Left renal pelvis (tissue), 4 donors: ENCODE results near the gene CHST11. TPM values are rescaled to one million over a fixed set of nuclear protein-coding genes. Genes with fewer than 3 reads are reported as not detected.
"Not testable (repeated sequence)": the region's sequence is repeated elsewhere in the genome, so short reads cannot be mapped to it uniquely, and the experiment has no call there.

Source experiments
- DNase-seq, 4 donors: peaks; one replicate each; pipeline ENCODE4 v3.0.0-alpha.2; 2013; ENCODE audit warnings: low read depth in 4 of 4, low spot score in 3 of 4
- polyA plus RNA-seq, 4 donors: library from polyadenylated mRNA; unstranded; fragments of 120-200 nt; gene quantifications; one replicate each; pipeline ENCODE4 v1.2.1, GENCODE V29; 2013; ENCODE audit not compliant: insufficient read length in 4 of 4

The CHST11 gene
- polyA plus RNA-seq, 4 donors = 4.1 to 7.7 (median 6.9) TPM

DNA sequence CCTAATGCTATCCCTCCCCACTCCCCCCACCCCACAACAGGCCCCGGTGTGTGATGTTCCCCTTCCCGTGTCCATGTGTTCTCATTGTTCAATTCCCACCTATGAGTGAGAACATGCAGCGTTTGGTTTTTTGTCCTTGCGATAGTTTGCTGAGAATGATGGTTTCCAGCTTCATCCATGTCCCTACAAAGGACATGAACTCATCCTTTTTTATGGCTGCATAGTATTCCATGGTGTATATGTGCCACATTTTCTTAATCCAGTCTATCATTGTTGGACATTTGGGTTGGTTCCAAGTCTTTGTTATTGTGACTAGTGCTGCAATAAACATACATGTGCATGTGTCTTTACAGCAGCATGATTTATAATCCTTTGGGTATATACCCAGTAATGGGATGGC is 349.4 kb downstream of the CHST11 start:
- not testable (repeated sequence) for DNase-seq

DNA sequence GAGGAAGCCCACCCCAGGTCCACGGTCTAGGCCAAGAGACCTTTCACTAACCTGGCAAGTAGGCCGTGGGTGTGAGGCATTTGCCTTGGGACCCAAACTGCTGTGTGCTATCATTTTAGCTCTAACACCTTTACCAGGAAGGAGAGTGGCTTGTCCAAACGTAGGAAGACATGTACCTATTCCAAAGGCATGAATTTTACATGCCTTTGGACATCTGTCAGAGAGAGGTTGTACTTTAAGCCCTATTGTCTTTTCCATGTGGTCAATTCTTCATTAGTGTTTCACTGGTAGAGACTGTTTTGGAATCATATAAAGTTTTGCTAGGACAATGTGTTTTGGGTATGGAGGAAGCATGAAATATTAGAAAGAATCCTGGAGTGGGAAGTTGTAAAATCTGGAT is 352.5 kb downstream of the CHST11 start:
- DNase-seq = no peak

DNA sequence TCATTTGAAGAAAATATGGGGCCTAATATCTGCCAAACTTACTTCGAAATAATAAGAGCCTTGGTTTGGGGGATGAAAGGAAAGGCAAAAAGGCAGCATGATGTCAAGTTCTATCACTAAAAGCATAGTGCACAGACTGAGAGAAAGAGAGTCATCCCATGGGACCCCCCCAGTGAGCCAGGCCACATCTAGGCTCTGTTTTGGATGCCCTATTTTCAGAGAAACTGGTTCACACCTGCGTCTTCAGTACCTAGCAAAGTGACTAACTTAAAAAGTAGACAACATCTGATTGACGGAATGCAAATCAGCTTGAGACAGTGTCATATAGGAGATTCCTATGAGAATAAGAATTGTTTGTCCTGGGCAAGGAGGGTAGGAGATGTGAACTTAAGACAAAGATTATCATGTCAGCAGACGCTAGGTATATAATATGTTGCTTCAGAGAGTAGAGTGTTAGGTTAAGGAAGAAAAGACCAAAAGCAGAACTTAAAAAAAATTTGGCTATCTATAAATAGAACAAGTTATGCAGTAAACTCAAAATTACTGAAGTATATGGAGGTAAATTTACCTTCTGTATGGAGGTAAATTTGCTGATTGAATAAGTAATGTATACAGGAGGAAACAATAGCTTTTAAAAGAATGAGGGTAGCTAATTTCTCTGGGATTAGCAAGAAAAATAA is 353.1 kb downstream of the CHST11 start:
- DNase-seq = no peak

Other genes with a start within 250 kb of the CHST11 start
- 10 to 100 TPM; 54.0 to 72.7 (median 59.0) TPM for gene TXNRD1, start 241.2 kb upstream of the CHST11 start, polyA plus RNA-seq
- gene EID3, start 153.2 kb upstream of the CHST11 start, polyA plus RNA-seq = 1 to 10 TPM; 3.3 to 4.6 (median 4.1) TPM